ENCODE results near the gene LGMN.
A peak's percentile ranks its signal among the peaks of the same experiment; 100 is the strongest.

LGMN gene

GRCh38 chr14:92770484-92770883 is 22.1 kb upstream of the LGMN start:
- TF ChIP-seq EGR1 (IDR thresholded peaks at IDR 0.05) = no peak
- TF ChIP-seq TCF12 (IDR thresholded peaks at IDR 0.05; ENCODE audit: low read depth) = no peak
- no peak for TF ChIP-seq USF1 (IDR thresholded peaks at IDR 0.05)
- TF ChIP-seq NFIC (IDR thresholded peaks at IDR 0.05) = no peak
- no peak for TF ChIP-seq TAF1 (IDR thresholded peaks at IDR 0.05; ENCODE audit: low read depth)
- TF ChIP-seq RAD21 (IDR thresholded peaks at IDR 0.05; ENCODE audit: low read depth) = no peak
- TF ChIP-seq MAX (IDR thresholded peaks at IDR 0.05) = no peak
- no peak for TF ChIP-seq ZBTB7A (IDR thresholded peaks at IDR 0.05; ENCODE audit: low read depth)
- no peak for TF ChIP-seq TEAD4 (IDR thresholded peaks at IDR 0.05)
- no peak for TF ChIP-seq REST (IDR thresholded peaks at IDR 0.05; ENCODE audit: low read depth)
- TF ChIP-seq CEBPB (IDR thresholded peaks at IDR 0.05) = no peak
- no peak for TF ChIP-seq YY1 (IDR thresholded peaks at IDR 0.05; ENCODE audit: low read depth)
- no peak for TF ChIP-seq FOXM1 (IDR thresholded peaks at IDR 0.05; ENCODE audit: borderline replicate concordance, low read depth)
- no peak for TF ChIP-seq EP300 (IDR thresholded peaks at IDR 0.05; ENCODE audit: borderline replicate concordance)
- no peak for TF ChIP-seq CREB1 (IDR thresholded peaks at IDR 0.05; ENCODE audit: low read depth)

- TF ChIP-seq TCF12 (IDR thresholded peaks at IDR 0.05; ENCODE audit: low read depth) (no peak), TEAD4 (IDR thresholded peaks at IDR 0.05) (no peak), CEBPB (IDR thresholded peaks at IDR 0.05) (no peak), MAX (IDR thresholded peaks at IDR 0.05) (no peak), NFIC (IDR thresholded peaks at IDR 0.05) (no peak), ZBTB7A (IDR thresholded peaks at IDR 0.05; ENCODE audit: low read depth) (no peak)
Observed at GRCh38 chr14:92768795-92769194, 20.4 kb upstream of the LGMN start.

GRCh38 chr14:92763666-92764631 is 15.5 kb upstream of the LGMN start:
- TF ChIP-seq TEAD4 (IDR thresholded peaks at IDR 0.05) (peak; percentile 13; the same call in 1 of the 2 replicates), TCF12 (IDR thresholded peaks at IDR 0.05; ENCODE audit: low read depth) (0 out of 2 replicates have a peak, but pooled peaks have one; percentile 35), NFIC (IDR thresholded peaks at IDR 0.05) (peak; percentile 73), USF1 (IDR thresholded peaks at IDR 0.05) (peak; percentile 79)

- TF ChIP-seq NFIC (IDR thresholded peaks at IDR 0.05) (no peak), ZBTB7A (IDR thresholded peaks at IDR 0.05; ENCODE audit: low read depth) (no peak), MAX (IDR thresholded peaks at IDR 0.05) (no peak), TEAD4 (IDR thresholded peaks at IDR 0.05) (no peak), CREB1 (IDR thresholded peaks at IDR 0.05; ENCODE audit: low read depth) (no peak), RAD21 (IDR thresholded peaks at IDR 0.05; ENCODE audit: low read depth) (no peak), TAF1 (IDR thresholded peaks at IDR 0.05; ENCODE audit: low read depth) (no peak), YY1 (IDR thresholded peaks at IDR 0.05; ENCODE audit: low read depth) (no peak), REST (IDR thresholded peaks at IDR 0.05; ENCODE audit: low read depth) (no peak), TCF12 (IDR thresholded peaks at IDR 0.05; ENCODE audit: low read depth) (no peak)
Observed at GRCh38 chr14:92760524-92760805, 12.0 kb upstream of the LGMN start.

- no peak for TF ChIP-seq YY1 (IDR thresholded peaks at IDR 0.05; ENCODE audit: low read depth)
- TF ChIP-seq TAF1 (IDR thresholded peaks at IDR 0.05; ENCODE audit: low read depth) = no peak
- no peak for TF ChIP-seq USF1 (IDR thresholded peaks at IDR 0.05)
- TF ChIP-seq NFIC (IDR thresholded peaks at IDR 0.05) = no peak
- TF ChIP-seq TCF12 (IDR thresholded peaks at IDR 0.05; ENCODE audit: low read depth) = no peak
- TF ChIP-seq CEBPB (IDR thresholded peaks at IDR 0.05) = no peak
- TF ChIP-seq MAX (IDR thresholded peaks at IDR 0.05) = no peak
Observed at GRCh38 chr14:92759679-92760523, 11.5 kb upstream of the LGMN start.

Data from Ishikawa (cell line).